HEK293T (cell line): ENCODE measurements around the gene MACROD2.

Source experiments
- ARNT ChIP-seq: fragments of 450-650 bp; IDR thresholded peaks from 2 replicates; pipeline ENCODE4 v1.6.1; 2017; ENCODE audit warnings: mild to moderate bottlenecking
- BHLHE40 ChIP-seq: fragments of 450-650 bp; IDR thresholded peaks from 2 replicates; pipeline ENCODE4 v1.6.1; 2016; ENCODE audit warnings: mild to moderate bottlenecking, moderate library complexity, borderline replicate concordance
- ELF4 ChIP-seq: fragments of 450-650 bp; IDR thresholded peaks from 2 replicates; pipeline ENCODE4 v1.6.1; 2017; ENCODE audit warnings: antibody characterized with exemption
- FOXA1 ChIP-seq: fragments of 450-650 bp; IDR thresholded peaks from 2 replicates; pipeline ENCODE4 v1.6.1; 2016; ENCODE audit warnings: mild to moderate bottlenecking
- FOXK2 ChIP-seq: fragments of 450-650 bp; IDR thresholded peaks from 2 replicates; pipeline ENCODE4 v1.6.1; 2016; ENCODE audit warnings: mild to moderate bottlenecking
- FOXM1 ChIP-seq: fragments of 450-650 bp; IDR thresholded peaks from 2 replicates; pipeline ENCODE4 v1.6.1; 2017; ENCODE audit warnings: mild to moderate bottlenecking, borderline replicate concordance
- HDGF ChIP-seq: fragments of 450-650 bp; IDR thresholded peaks from 2 replicates; pipeline ENCODE4 v1.6.1; 2017; ENCODE audit warnings: antibody characterized with exemption, borderline replicate concordance
- LEF1 ChIP-seq: fragments of 450-650 bp; IDR thresholded peaks from 2 replicates; pipeline ENCODE4 v1.6.1; 2017; ENCODE audit warnings: mild to moderate bottlenecking, borderline replicate concordance
- NFRKB ChIP-seq: fragments of 450-650 bp; IDR thresholded peaks from 2 replicates; pipeline ENCODE4 v1.6.1; 2016; ENCODE audit warnings: mild to moderate bottlenecking, moderate library complexity
- SP1 ChIP-seq: fragments of 450-650 bp; IDR thresholded peaks from 2 replicates; pipeline ENCODE4 v1.6.1; 2017
- SUZ12 ChIP-seq: fragments of 450-650 bp; IDR thresholded peaks from 2 replicates; pipeline ENCODE4 v1.6.1; 2016; ENCODE audit warnings: mild to moderate bottlenecking
- TARDBP ChIP-seq: fragments of 450-650 bp; IDR thresholded peaks from 2 replicates; pipeline ENCODE4 v1.6.1; 2016
- ZNF384 ChIP-seq: fragments of 450-650 bp; IDR thresholded peaks from 2 replicates; pipeline ENCODE4 v1.6.1; 2016
- TF ChIP-seq, protein P1 (sequence below): fragments of 450-650 bp; IDR thresholded peaks from 2 replicates; pipeline ENCODE4 v1.6.1; 2016

DNA sequence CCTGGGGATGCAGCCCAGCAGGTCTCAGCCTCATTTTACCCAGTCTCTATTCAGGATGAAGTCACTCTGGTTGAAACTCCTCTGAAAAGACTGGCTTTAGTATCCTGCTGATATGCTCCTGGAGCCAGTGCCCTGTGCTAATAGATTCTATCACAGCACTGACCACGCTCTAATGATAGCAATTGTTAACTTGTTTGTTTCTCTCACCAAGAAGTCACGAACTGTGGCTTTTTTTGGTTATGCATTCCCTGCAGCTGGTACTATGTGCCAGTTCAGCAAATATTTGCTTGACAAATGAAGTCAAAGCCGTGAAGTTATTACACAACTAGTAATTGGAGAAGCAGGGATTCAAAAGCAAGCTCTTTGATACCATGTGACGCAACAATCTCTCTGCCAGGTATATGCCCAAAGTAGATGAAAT lies 1823.3 kb downstream of the MACROD2 start:
- TF ChIP-seq BHLHE40 (no peak), ELF4 (no peak), ARNT (no peak), SUZ12 (no peak), FOXA1 (no peak), FOXK2 (no peak), TARDBP (no peak), NFRKB (no peak), SP1 (no peak), FOXM1 (no peak), HDGF (no peak), ZNF384 (no peak), LEF1 (no peak)
- TF ChIP-seq, protein P1, sequence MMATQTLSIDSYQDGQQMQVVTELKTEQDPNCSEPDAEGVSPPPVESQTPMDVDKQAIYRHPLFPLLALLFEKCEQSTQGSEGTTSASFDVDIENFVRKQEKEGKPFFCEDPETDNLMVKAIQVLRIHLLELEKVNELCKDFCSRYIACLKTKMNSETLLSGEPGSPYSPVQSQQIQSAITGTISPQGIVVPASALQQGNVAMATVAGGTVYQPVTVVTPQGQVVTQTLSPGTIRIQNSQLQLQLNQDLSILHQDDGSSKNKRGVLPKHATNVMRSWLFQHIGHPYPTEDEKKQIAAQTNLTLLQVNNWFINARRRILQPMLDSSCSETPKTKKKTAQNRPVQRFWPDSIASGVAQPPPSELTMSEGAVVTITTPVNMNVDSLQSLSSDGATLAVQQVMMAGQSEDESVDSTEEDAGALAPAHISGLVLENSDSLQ: no peak
